Vagina (tissue), 2 donors: ENCODE data around the gene ENOX1. TPM values are rescaled to one million over a fixed set of nuclear protein-coding genes. Genes with fewer than 3 reads are reported as not detected.

Experiments
- DNase-seq, 2 donors: peaks; one replicate each; pipeline ENCODE4 v3.0.0-alpha.2; 2017; ENCODE audit errors: extremely low spot score in 2 of 2
- H3K27ac ChIP-seq: fragments of 200-600 bp; sonication (generic); one replicate; pipeline ENCODE4 v1.5.1; 2019
- H3K27me3 ChIP-seq: fragments of 200-600 bp; sonication (generic); one replicate; pipeline ENCODE4 v1.5.1; 2019
- H3K36me3 ChIP-seq, 2 donors: fragments of 200-600 bp; sonication (generic); one replicate each; pipeline ENCODE4 v1.5.1; 2017 to 2019
- H3K4me1 ChIP-seq: fragments of 200-600 bp; sonication (generic); one replicate; pipeline ENCODE4 v1.5.1; 2019
- H3K4me3 ChIP-seq, 2 donors: fragments of 200-600 bp; sonication (generic); 1 replicate in 1 of 2; 2 replicates in 1 of 2; pipeline ENCODE4 v1.5.1; 2016 to 2019
- H3K9me3 ChIP-seq: fragments of 200-600 bp; sonication (generic); one replicate; pipeline ENCODE4 v1.5.1; 2019
- CTCF ChIP-seq, 3 experiments: fragments of 450-650 bp in 2 of 3; fragments of 200-600 bp in 1 of 3; sonication (generic) in 1 of 3; IDR thresholded peaks; one replicate each; pipeline ENCODE4 v1.5.1; 2017 to 2019; ENCODE audit warnings: antibody characterized with exemption in 3 of 3, mild to moderate bottlenecking in 2 of 3, moderate library complexity in 2 of 3
- POLR2A ChIP-seq, 2 donors: fragments of 450-650 bp; IDR thresholded peaks; one replicate each; pipeline ENCODE4 v1.6.1; 2017; ENCODE audit warnings: antibody characterized with exemption in 2 of 2, mild to moderate bottlenecking in 2 of 2, moderate library complexity in 2 of 2
- POLR2AphosphoS5 ChIP-seq, 2 donors: sonication (generic); formaldehyde crosslinking; IDR thresholded peaks; one replicate each; pipeline ENCODE4 v1.9.0; 2017; ENCODE audit warnings: antibody characterized with exemption in 2 of 2, mild to moderate bottlenecking in 2 of 2, low read depth in 1 of 2; ENCODE audit not compliant: insufficient read depth in 1 of 2
- intact Hi-C: fragments of 100-400 bp; cut with DNase I; formaldehyde crosslinking; loops from one replicate; pipeline ENCODE4 v1.15.1; 2023
- total RNA-seq: library from RNA; depleted of rRNA; stranded (reverse); fragments of >200 nt; gene quantifications from one replicate; pipeline ENCODE4 v1.2.3, GENCODE V29; 2016

Gene ENOX1
- total RNA-seq, 1 donor from 2014 or later, result 2.7 TPM

GRCh38 chr13:43493496-43494000, 293.2 kb downstream of the ENOX1 start:
- intact Hi-C loops, result no loop called here
- Histone ChIP-seq H3K36me3 (no peaks in the 10 kb centered on the region), H3K9me3 (no peaks in the 10 kb centered on the region), H3K4me1 (no peaks in the 10 kb centered on the region), H3K27me3 (no peaks in the 10 kb centered on the region), H3K27ac (no peak overlapping the region), H3K4me3 (no peak overlapping the region)
- no peak for DNase-seq
- no peak for TF ChIP-seq POLR2AphosphoS5 (IDR thresholded peaks at IDR 0.05; ENCODE audit: insufficient read depth in 1 of 2, low read depth in 1 of 2)
- TF ChIP-seq POLR2A (IDR thresholded peaks at IDR 0.05), result no peak
- no peak for TF ChIP-seq CTCF (IDR thresholded peaks at IDR 0.05)

GRCh38 chr13:43492745-43493144, 294.0 kb downstream of the ENOX1 start:
- Histone ChIP-seq H3K4me1 (no peaks in the 10 kb centered on the region), H3K27me3 (no peaks in the 10 kb centered on the region), H3K27ac (no peak overlapping the region), H3K36me3 (no peaks in the 10 kb centered on the region), H3K4me3 (no peak overlapping the region), H3K9me3 (no peaks in the 10 kb centered on the region)
- intact Hi-C loops, result no loop called here
- no peak for DNase-seq
- no peak for TF ChIP-seq CTCF (IDR thresholded peaks at IDR 0.05)
- TF ChIP-seq POLR2A (IDR thresholded peaks at IDR 0.05), result no peak
- no peak for TF ChIP-seq POLR2AphosphoS5 (IDR thresholded peaks at IDR 0.05; ENCODE audit: insufficient read depth in 1 of 2, low read depth in 1 of 2)

GRCh38 chr13:43492311-43492710, 294.5 kb downstream of the ENOX1 start:
- Histone ChIP-seq H3K27ac (no peak overlapping the region), H3K36me3 (no peaks in the 10 kb centered on the region)
- DNase-seq, result no peak

GRCh38 chr13:43489233-43489632, 297.5 kb downstream of the ENOX1 start:
- H3K9me3 ChIP-seq, result no peaks in the 10 kb centered on the region
- no peak for TF ChIP-seq POLR2A (IDR thresholded peaks at IDR 0.05)
- H3K27me3 ChIP-seq, result no peaks in the 10 kb centered on the region
- H3K36me3 ChIP-seq, result no peaks in the 10 kb centered on the region
- no peak overlapping the region for H3K4me3 ChIP-seq
- no peak for DNase-seq
- intact Hi-C loops, result no loop called here
- no peaks in the 10 kb centered on the region for H3K4me1 ChIP-seq
- H3K27ac ChIP-seq, result no peak overlapping the region

More at GRCh38 chr13:43492311-43492710, 294.5 kb downstream of the ENOX1 start:
- H3K4me1 ChIP-seq, result no peaks in the 10 kb centered on the region
- intact Hi-C loops, result no loop called here
- no peaks in the 10 kb centered on the region for H3K9me3 ChIP-seq
- no peaks in the 10 kb centered on the region for H3K27me3 ChIP-seq
- TF ChIP-seq POLR2AphosphoS5 (IDR thresholded peaks at IDR 0.05; ENCODE audit: insufficient read depth in 1 of 2, low read depth in 1 of 2), result no peak
- no peak for TF ChIP-seq POLR2A (IDR thresholded peaks at IDR 0.05)
- no peak for TF ChIP-seq CTCF (IDR thresholded peaks at IDR 0.05)
- no peak overlapping the region for H3K4me3 ChIP-seq

- TF ChIP-seq POLR2AphosphoS5 (IDR thresholded peaks at IDR 0.05; ENCODE audit: insufficient read depth in 1 of 2, low read depth in 1 of 2), result no peak
- no peak for TF ChIP-seq CTCF (IDR thresholded peaks at IDR 0.05)
- no peak for TF ChIP-seq POLR2A (IDR thresholded peaks at IDR 0.05)
- no peaks in the 10 kb centered on the region for H3K27me3 ChIP-seq
- H3K27ac ChIP-seq, result no peak overlapping the region
- H3K4me1 ChIP-seq, result no peaks in the 10 kb centered on the region
- H3K36me3 ChIP-seq, result no peaks in the 10 kb centered on the region
- H3K4me3 ChIP-seq, result no peak overlapping the region
- no peak for DNase-seq
- intact Hi-C loops, result no loop called here
- H3K9me3 ChIP-seq, result no peaks in the 10 kb centered on the region
Measured at GRCh38 chr13:43487885-43488284, 298.9 kb downstream of the ENOX1 start.
